Left ventricle myocardium inferior (tissue), 1 donor: Measurements from ENCODE around the gene CCND1. TPM values are rescaled to one million over a fixed set of nuclear protein-coding genes. Genes with fewer than 3 reads are reported as not detected.
"Not testable (repeated sequence)": the region's sequence is repeated elsewhere in the genome, so short reads cannot be mapped to it uniquely, and the experiment has no call there.

ENCODE experiments used
- DNase-seq: peaks from one replicate; pipeline ENCODE4 v3.0.0-alpha.2; 2020
- H3K27ac ChIP-seq: fragments of 200-600 bp; replicated peaks from 2 replicates; pipeline ENCODE4 v1.8.0; 2021
- H3K27me3 ChIP-seq: fragments of 200-600 bp; 2 replicates; pipeline ENCODE4 v1.8.0; 2021; ENCODE audit warnings: low read depth
- H3K36me3 ChIP-seq: fragments of 200-600 bp; 2 replicates; pipeline ENCODE4 v1.8.0; 2021
- H3K4me1 ChIP-seq: fragments of 200-600 bp; 2 replicates; pipeline ENCODE4 v1.8.0; 2021
- H3K4me3 ChIP-seq: fragments of 200-600 bp; 2 replicates; pipeline ENCODE4 v1.8.0; 2021; ENCODE audit warnings: mild to moderate bottlenecking, moderate library complexity
- H3K9me3 ChIP-seq: fragments of 200-600 bp; replicated peaks from 2 replicates; pipeline ENCODE4 v1.8.0; 2021
- CTCF ChIP-seq: fragments of 200-600 bp; IDR thresholded peaks from 2 replicates; pipeline ENCODE4 v1.8.0; 2021; ENCODE audit warnings: antibody characterized with exemption, mild to moderate bottlenecking, borderline replicate concordance
- intact Hi-C: fragments of 100-400 bp; cut with micrococcal nuclease; formaldehyde crosslinking; loops from one replicate; pipeline ENCODE4 v1.11.0; 2022
- total RNA-seq: library from RNA; stranded (reverse); fragmentation: NEBNext Ultra II Directional; extraction: Animal tissue kit (Norgen Biotek cat#: 25700); gene quantifications from one replicate; pipeline ENCODE4 v1.2.1, GENCODE V29; 2021
- donor health status: DM: no; HTN: yes; CAD: no; lungs with severe emphysema.

CCND1 gene
- total RNA-seq, 1 donor from 2014 or later, result 160 TPM

GRCh38 chr11:69618237-69618636 is 22.7 kb upstream of the CCND1 start:
- no peaks in the 10 kb centered on the region for H3K36me3 ChIP-seq
- no peak for DNase-seq
- no peaks in the 10 kb centered on the region for H3K9me3 ChIP-seq
- H3K4me1 ChIP-seq, result no peaks in the 10 kb centered on the region
- intact Hi-C loops, result no loop called here
- no peak overlapping the region for H3K27ac ChIP-seq
- H3K27me3 ChIP-seq, result no peaks in the 10 kb centered on the region
- H3K4me3 ChIP-seq, result no peak overlapping the region
- no peak for TF ChIP-seq CTCF

GRCh38 chr11:69620683-69621290 is 20.2 kb upstream of the CCND1 start:
- Histone ChIP-seq H3K27me3 (no peaks in the 10 kb centered on the region), H3K9me3 (no peaks in the 10 kb centered on the region), H3K27ac (no peak overlapping the region), H3K4me1 (no peaks in the 10 kb centered on the region), H3K36me3 (no peaks in the 10 kb centered on the region), H3K4me3 (no peak overlapping the region)
- no peak for DNase-seq
- TF ChIP-seq CTCF, result no peak
- intact Hi-C loops, result no loop called here

- H3K27ac ChIP-seq, intact Hi-C loops, H3K9me3 ChIP-seq, H3K36me3 ChIP-seq, H3K4me3 ChIP-seq, DNase-seq, H3K4me1 ChIP-seq, H3K27me3 ChIP-seq: not testable (repeated sequence)
These were observed 18.8 kb upstream of the CCND1 start for GRCh38 chr11:69622097-69622681.

GRCh38 chr11:69624293-69624692 is 16.7 kb upstream of the CCND1 start:
- Histone ChIP-seq H3K4me3 (no peak overlapping the region), H3K4me1 (no peaks in the 10 kb centered on the region), H3K27ac (no peak overlapping the region), H3K9me3 (no peaks in the 10 kb centered on the region), H3K27me3 (no peaks in the 10 kb centered on the region), H3K36me3 (no peaks in the 10 kb centered on the region)
- TF ChIP-seq CTCF, result no peak
- no peak for DNase-seq
- intact Hi-C loops, result no loop called here

GRCh38 chr11:69625476-69625875 is 15.5 kb upstream of the CCND1 start:
- no peaks in the 10 kb centered on the region for H3K36me3 ChIP-seq
- no peak for DNase-seq
- no peaks in the 10 kb centered on the region for H3K4me1 ChIP-seq
- peaks cover 7% of the 10 kb centered on the region for H3K9me3 ChIP-seq
- no peak for TF ChIP-seq CTCF
- intact Hi-C loops, result no loop called here
- no peak overlapping the region for H3K27ac ChIP-seq
- no peak overlapping the region for H3K4me3 ChIP-seq
- H3K27me3 ChIP-seq, result no peaks in the 10 kb centered on the region

GRCh38 chr11:69627551-69627950 is 13.4 kb upstream of the CCND1 start:
- H3K36me3 ChIP-seq, result no peaks in the 10 kb centered on the region

More at GRCh38 chr11:69627551-69627950, 13.4 kb upstream of the CCND1 start:
- H3K4me1 ChIP-seq, result no peaks in the 10 kb centered on the region
- H3K27me3 ChIP-seq, result no peaks in the 10 kb centered on the region
- no peak for TF ChIP-seq CTCF
- H3K4me3 ChIP-seq, result no peak overlapping the region
- peaks cover 7% of the 10 kb centered on the region for H3K9me3 ChIP-seq
- DNase-seq, result no peak
- no peak overlapping the region for H3K27ac ChIP-seq
- intact Hi-C loops, result no loop called here
